H9 (cell line): ENCODE data around the gene SYS1. TPM values are rescaled to one million over a fixed set of nuclear protein-coding genes. Genes with fewer than 3 reads are reported as not detected.

Experiments used
- DNase-seq: peaks from one replicate; pipeline ENCODE4 v3.0.0-alpha.2; 2017
- H2AFZ ChIP-seq: one replicate; pipeline ENCODE4 v1.6.1; 2013; ENCODE audit warnings: mild to moderate bottlenecking, low read length, control low read depth, moderate library complexity
- H2AK5ac ChIP-seq: 2 replicates; pipeline ENCODE4 v1.6.1; 2013; ENCODE audit warnings: low read length, control low read depth, mixed read lengths; ENCODE audit not compliant: insufficient read length
- H2BK120ac ChIP-seq: one replicate; pipeline ENCODE4 v1.6.1; 2013; ENCODE audit warnings: low read depth, mild to moderate bottlenecking, low read length, control low read depth, inconsistent platforms; ENCODE audit not compliant: poor library complexity, severe bottlenecking
- H2BK12ac ChIP-seq: 2 replicates; pipeline ENCODE4 v1.6.1; 2013; ENCODE audit warnings: low read length, control low read depth, mixed read lengths, low read depth; ENCODE audit not compliant: insufficient read length
- H2BK15ac ChIP-seq: 2 replicates; pipeline ENCODE4 v1.6.1; 2013; ENCODE audit warnings: low read depth, low read length, control low read depth
- H2BK20ac ChIP-seq: one replicate; pipeline ENCODE4 v1.6.1; 2013; ENCODE audit warnings: low read depth, mild to moderate bottlenecking, low read length, control low read depth, inconsistent platforms; ENCODE audit not compliant: poor library complexity, severe bottlenecking
- H2BK5ac ChIP-seq: 2 replicates; pipeline ENCODE4 v1.6.1; 2013; ENCODE audit warnings: low read length, control low read depth, mixed read lengths; ENCODE audit not compliant: insufficient read length
- H3K14ac ChIP-seq: 2 replicates; pipeline ENCODE4 v1.6.1; 2013; ENCODE audit warnings: low read length, control low read depth; ENCODE audit not compliant: insufficient read depth
- H3K18ac ChIP-seq: 2 replicates; pipeline ENCODE4 v1.6.1; 2013; ENCODE audit warnings: low read depth, mild to moderate bottlenecking, mixed read lengths, low read length, control low read depth; ENCODE audit not compliant: insufficient read length
- H3K23ac ChIP-seq: 2 replicates; pipeline ENCODE4 v1.6.1; 2013; ENCODE audit warnings: low read length, control low read depth, mixed read lengths, low read depth; ENCODE audit not compliant: insufficient read length
- H3K23me2 ChIP-seq: 2 replicates; pipeline ENCODE4 v1.6.1; 2013; ENCODE audit warnings: low read depth, mild to moderate bottlenecking, mixed read lengths, low read length, control low read depth; ENCODE audit not compliant: insufficient read length, poor library complexity, severe bottlenecking
- H3K27ac ChIP-seq: 2 replicates; pipeline ENCODE4 v1.5.1; 2013; ENCODE audit warnings: low read length, control low read depth, mixed read lengths, low read depth; ENCODE audit not compliant: insufficient read length
- H3K27me3 ChIP-seq: 2 replicates; pipeline ENCODE4 v1.6.1; 2013; ENCODE audit warnings: low read length, control low read depth, inconsistent platforms; ENCODE audit not compliant: insufficient read depth
- H3K4ac ChIP-seq: 2 replicates; pipeline ENCODE4 v1.6.1; 2013; ENCODE audit warnings: low read depth, mild to moderate bottlenecking, control low read depth, inconsistent platforms, low read length, moderate library complexity
- H3K4me1 ChIP-seq: 2 replicates; pipeline ENCODE4 v1.6.1; 2013; ENCODE audit warnings: low read length, control low read depth, inconsistent platforms; ENCODE audit not compliant: insufficient read depth
- H3K4me2 ChIP-seq: 2 replicates; pipeline ENCODE4 v1.6.1; 2013; ENCODE audit warnings: low read length, control low read depth, mixed read lengths; ENCODE audit not compliant: insufficient read length, insufficient read depth
- H3K56ac ChIP-seq: 2 replicates; pipeline ENCODE4 v1.6.1; 2013; ENCODE audit warnings: low read depth, mild to moderate bottlenecking, mixed read lengths, low read length, control low read depth; ENCODE audit not compliant: insufficient read length
- H3K79me1 ChIP-seq: 2 replicates; pipeline ENCODE4 v1.6.1; 2013; ENCODE audit warnings: low read depth, mild to moderate bottlenecking, moderate library complexity, low read length, control low read depth, inconsistent platforms; ENCODE audit not compliant: insufficient read depth, poor library complexity, severe bottlenecking
- H3K79me2 ChIP-seq: 2 replicates; pipeline ENCODE4 v1.6.1; 2013; ENCODE audit warnings: low read length, control low read depth, inconsistent platforms; ENCODE audit not compliant: insufficient read depth
- H3K9ac ChIP-seq: 2 replicates; pipeline ENCODE4 v1.6.1; 2013; ENCODE audit warnings: low read length, control low read depth, mixed read lengths; ENCODE audit not compliant: insufficient read length; ENCODE audit errors: extremely low read depth
- H3K9me3 ChIP-seq: one replicate; pipeline ENCODE4 v1.6.1; 2013; ENCODE audit warnings: low read depth, low read length, inconsistent platforms; ENCODE audit not compliant: control insufficient read depth
- H3T11ph ChIP-seq: one replicate; pipeline ENCODE4 v1.6.1; 2013; ENCODE audit warnings: mild to moderate bottlenecking, low read length, control low read depth, inconsistent platforms
- H4K20me1 ChIP-seq: one replicate; pipeline ENCODE4 v1.6.1; 2013; ENCODE audit not compliant: control insufficient read depth, insufficient read length, insufficient read depth
- H4K5ac ChIP-seq: 2 replicates; pipeline ENCODE4 v1.6.1; 2013; ENCODE audit warnings: low read depth, mild to moderate bottlenecking, mixed read lengths, low read length, control low read depth; ENCODE audit not compliant: insufficient read length
- H4K8ac ChIP-seq: replicated peaks from 2 replicates; pipeline ENCODE4 v1.6.1; 2013; ENCODE audit warnings: low read length, control low read depth, mixed read lengths, low read depth; ENCODE audit not compliant: insufficient read length
- H4K91ac ChIP-seq: 2 replicates; pipeline ENCODE4 v1.6.1; 2013; ENCODE audit warnings: low read depth, mild to moderate bottlenecking, moderate library complexity, mixed read lengths, low read length, control low read depth; ENCODE audit not compliant: insufficient read length
- H3K27ac Mint-ChIP-seq, 3 experiments: 2 replicates in 2 of 3; 3 replicates in 1 of 3; pipeline ENCODE4 v1.8.0; 2020 to 2021; ENCODE audit warnings: mixed read lengths in 3 of 3, mild to moderate bottlenecking in 1 of 3, moderate library complexity in 1 of 3
- H3K27me3 Mint-ChIP-seq: 2 replicates; pipeline ENCODE4 v1.8.0; 2021; ENCODE audit warnings: low read depth, mild to moderate bottlenecking, moderate library complexity, mixed read lengths
- H3K36me3 Mint-ChIP-seq, 3 experiments: 2 replicates in 2 of 3; 3 replicates in 1 of 3; pipeline ENCODE4 v1.8.0; 2020 to 2021; ENCODE audit warnings: low read depth in 3 of 3, mixed read lengths in 3 of 3; ENCODE audit not compliant: insufficient read depth in 1 of 3
- H3K4me1 Mint-ChIP-seq, 2 experiments: 2 replicates each; pipeline ENCODE4 v1.8.0; 2020; ENCODE audit warnings: mixed read lengths in 2 of 2
- H3K4me3 Mint-ChIP-seq, 2 experiments: 2 replicates in 1 of 2; 3 replicates in 1 of 2; pipeline ENCODE4 v1.8.0; 2020 to 2021; ENCODE audit warnings: mild to moderate bottlenecking in 2 of 2, mixed read lengths in 2 of 2, moderate library complexity in 1 of 2
- H3K9me3 Mint-ChIP-seq, 2 experiments: 2 replicates in 1 of 2; 3 replicates in 1 of 2; pipeline ENCODE4 v1.8.0; 2020; ENCODE audit warnings: mild to moderate bottlenecking in 2 of 2, mixed read lengths in 2 of 2, moderate library complexity in 1 of 2
- CTCF ChIP-seq: fragments of 200-600 bp; sonication (generic); conservative IDR thresholded peaks from 3 replicates; pipeline ENCODE4 v1.8.0; 2021; ENCODE audit warnings: antibody characterized with exemption, mild to moderate bottlenecking
- WGBS: extraction: QIAGEN DNeasy Blood & Tissue Kit; methylation state at CpG from one replicate; pipeline ENCODE4 v1.1.7; 2013; ENCODE audit warnings: missing lambda C conversion rate, low lambda C conversion rate, mixed read lengths; ENCODE audit not compliant: insufficient read length; ENCODE audit errors: extremely low coverage; 5-methylcytosine and 5-hydroxymethylcytosine counted together
- total RNA-seq: library from RNA; stranded (reverse); gene quantifications from 2 replicates; pipeline ENCODE4 v1.2.1, GENCODE V29; 2021

Gene SYS1
- total RNA-seq, 1 experiment from 2014 or later = 21.0 TPM

- Mint-ChIP-seq H3K27ac (peak overlapping the region in 2 of 3 experiments; percentile 78 to 97; a peak in 4 of 7 replicates), H3K9me3 (no peaks in the 10 kb centered on the region), H3K36me3 (peaks cover 6 to 33% (median 20%) of the 10 kb centered on the region in 3 experiments; a peak in 6 of 7 replicates), H3K4me3 (peak overlapping the region; percentile 97 to 99), H3K27me3 (no peaks in the 10 kb centered on the region), H3K4me1 (peaks cover 22 to 24% of the 10 kb centered on the region in 2 experiments)
- no peak overlapping the region for H3K56ac ChIP-seq
- H3T11ph ChIP-seq = no peak overlapping the region
- no peaks in the 10 kb centered on the region; the same call in 1 of the 2 replicates for H3K79me2 ChIP-seq
- H2BK12ac ChIP-seq = no peak overlapping the region
- H3K14ac ChIP-seq = no peak overlapping the region
- H3K18ac ChIP-seq = no peak overlapping the region
- H3K4me1 ChIP-seq = peaks cover 6% of the 10 kb centered on the region; the same call in 1 of the 2 replicates
- no peak overlapping the region for H2AFZ ChIP-seq
- H2BK20ac ChIP-seq = no peak overlapping the region
- no peak overlapping the region for H2AK5ac ChIP-seq
- H4K5ac ChIP-seq = no peak overlapping the region
- H3K23me2 ChIP-seq = peaks cover 9% of the 10 kb centered on the region
- peaks cover 2% of the 10 kb centered on the region for H3K79me1 ChIP-seq
- no peak for TF ChIP-seq CTCF
- no peak overlapping the region for H4K91ac ChIP-seq
- no peak overlapping the region for H3K23ac ChIP-seq
- no peaks in the 10 kb centered on the region for H3K9me3 ChIP-seq
- WGBS = no CpG with 5 or more reads among the region's 23 CpGs
- no peaks in the 10 kb centered on the region for H4K20me1 ChIP-seq
- no peaks in the 10 kb centered on the region for H3K27me3 ChIP-seq
- no peak overlapping the region for H4K8ac ChIP-seq
- H3K27ac ChIP-seq = no peak overlapping the region
- no peak overlapping the region for H2BK15ac ChIP-seq
- peak overlapping the region; percentile 71 for H3K9ac ChIP-seq
- H3K4me2 ChIP-seq = peak overlapping the region; percentile 91
- no peak overlapping the region for H2BK120ac ChIP-seq
- no peak overlapping the region for H2BK5ac ChIP-seq
- no peak overlapping the region for H3K4ac ChIP-seq
- DNase-seq = peak; percentile 24
Observed at GRCh38 chr20:45363611-45364492, 896 bp downstream of the SYS1 start.
